HepG2 (cell line): ENCODE results near the gene SMIM31. TPM values are rescaled to one million over a fixed set of nuclear protein-coding genes. Genes with fewer than 3 reads are reported as not detected.

ENCODE experiments used
- ATAC-seq: fragments of 200-7000 bp; cut with Tn5 transposase; 3 replicates; pipeline ENCODE4 v1.9.1; 2020; ENCODE audit warnings: mild to moderate bottlenecking, moderate library complexity
- BruUV-seq: library from RNA; stranded (reverse); fragments of 400-500 nt; replicated peaks from 2 replicates; lab custom pipeline; 2021; lab: Mats Ljungman, UMichigan
- CTCF ChIA-PET: fragments of 300-600 bp; formaldehyde crosslinking; extraction: SDS; loops from one replicate; lab custom pipeline; 2021; ENCODE audit warnings: low total read pairs, inconsistent platforms, low intra/inter-chr PET ratio; lab: Yijun Ruan, JAX
- POLR2A ChIA-PET: fragments of 350-600 bp; sonication (Branson Sonifier 250); formaldehyde crosslinking; loops from one replicate; lab custom pipeline; 2020; ENCODE audit warnings: antibody characterized with exemption, inconsistent platforms; lab: Yijun Ruan, JAX
- DNase-seq: peaks from one replicate; pipeline ENCODE4 v3.0.0-alpha.2; 2015; ENCODE audit warnings: low spot score
- FAIRE-seq: peaks from 3 replicates; lab custom pipeline; 2011; peaks lifted over from hg19 to GRCh38; lab: Jason Lieb, UNC
- H2AFZ ChIP-seq: one replicate; pipeline ENCODE4 v1.6.1; 2011; ENCODE audit warnings: low read length, inconsistent platforms
- H3K27ac ChIP-seq: fragments of 300-600 bp; 3 replicates; pipeline ENCODE4 v1.8.0; 2011; ENCODE audit warnings: mixed run types, mild to moderate bottlenecking, mixed read lengths, low read length, inconsistent platforms; ENCODE audit not compliant: insufficient read depth; ENCODE audit errors: extremely low read length
- H3K27me3 ChIP-seq, 2 experiments: fragments of 200-600 bp in 1 of 2; 2 replicates in 1 of 2; 3 replicates in 1 of 2; pipeline versions ENCODE4 v1.6.0 to v1.8.0; 2011; ENCODE audit warnings: low read length in 2 of 2, mild to moderate bottlenecking in 2 of 2, moderate library complexity in 2 of 2, inconsistent platforms in 1 of 2; ENCODE audit not compliant: insufficient read depth in 2 of 2, control insufficient read depth in 1 of 2
- H3K36me3 ChIP-seq, 2 experiments: fragments of 200-600 bp in 1 of 2; replicated peaks in 1 of 2; 2 replicates in 1 of 2; 3 replicates in 1 of 2; pipeline versions ENCODE4 v1.5.1 to v1.8.0; 2011; ENCODE audit warnings: low read length in 2 of 2, inconsistent platforms in 1 of 2; ENCODE audit not compliant: insufficient read depth in 2 of 2, control insufficient read depth in 1 of 2
- H3K4me1 ChIP-seq: 2 replicates; pipeline ENCODE4 v1.5.1; 2012; ENCODE audit warnings: low read length, inconsistent platforms; ENCODE audit not compliant: insufficient read depth
- H3K4me2 ChIP-seq: 2 replicates; pipeline ENCODE4 v1.6.0; 2011; ENCODE audit warnings: low read depth, low read length, inconsistent platforms
- H3K4me3 ChIP-seq, 3 experiments: fragments of 200-600 bp in 1 of 3; sonication (generic), shearing (Covaris generic) in 1 of 3; replicated peaks in 1 of 3; 2 replicates each; pipeline ENCODE4 v1.5.1; 2011 to 2016; ENCODE audit warnings: low read length in 3 of 3, inconsistent platforms in 2 of 3, low read depth in 2 of 3, mild to moderate bottlenecking in 2 of 3, control low read depth in 1 of 3, mixed read lengths in 1 of 3; ENCODE audit not compliant: insufficient read depth in 1 of 3
- H3K79me2 ChIP-seq: one replicate; pipeline ENCODE4 v1.6.1; 2011; ENCODE audit warnings: low read length, inconsistent platforms; ENCODE audit not compliant: insufficient read depth
- H3K9ac ChIP-seq: 2 replicates; pipeline ENCODE4 v1.6.0; 2011; ENCODE audit warnings: mild to moderate bottlenecking, low read depth, low read length, inconsistent platforms; ENCODE audit not compliant: insufficient read depth
- H3K9me3 ChIP-seq: 2 replicates; pipeline ENCODE4 v1.5.1; 2012; ENCODE audit warnings: mild to moderate bottlenecking, low read length
- H4K20me1 ChIP-seq: 2 replicates; pipeline ENCODE4 v1.6.0; 2011; ENCODE audit warnings: inconsistent platforms, mild to moderate bottlenecking, low read length, moderate library complexity; ENCODE audit not compliant: insufficient read depth
- HNF4A ChIP-seq: sonication (generic); formaldehyde crosslinking; IDR thresholded peaks from 2 replicates; pipeline ENCODE4 v1.4.0; 2020; ENCODE audit warnings: missing genetic modification reagents
- SOX13 ChIP-seq, 3 experiments: fragments of 450-650 bp in 1 of 3; sonication (generic) in 1 of 3; formaldehyde crosslinking in 1 of 3; IDR thresholded peaks in 2 of 3; conservative IDR thresholded peaks in 1 of 3; 2 replicates each; pipeline versions ENCODE4 v1.5.0 to v1.6.1; 2016 to 2020; ENCODE audit warnings: antibody characterized with exemption in 1 of 3, mild to moderate bottlenecking in 1 of 3, missing compliant biosample characterization in 1 of 3, missing genetic modification reagents in 1 of 3, moderate library complexity in 1 of 3
- SOX5 ChIP-seq: IDR thresholded peaks from 2 replicates; pipeline ENCODE4 v1.6.1; 2016; ENCODE audit warnings: borderline replicate concordance
- SOX6 ChIP-seq, 2 experiments: fragments of 450-650 bp in 1 of 2; sonication (generic) in 1 of 2; formaldehyde crosslinking in 1 of 2; IDR thresholded peaks; 2 replicates each; pipeline versions ENCODE4 v1.4.0 to v1.6.1; 2017 to 2020; ENCODE audit warnings: antibody characterized with exemption in 1 of 2, mild to moderate bottlenecking in 1 of 2, missing genetic modification reagents in 1 of 2
- SRSF1 ChIP-seq: fragments of 200-400 bp; formaldehyde crosslinking; optimal IDR thresholded peaks from 2 replicates; pipeline ENCODE3; 2017; ENCODE audit warnings: mild to moderate bottlenecking, low read depth, low read length, moderate library complexity
- TCF7 ChIP-seq: sonication (generic); IDR thresholded peaks from 2 replicates; pipeline ENCODE4 v1.6.1; 2016; ENCODE audit warnings: antibody characterized with exemption, low read depth
- TSC22D2 ChIP-seq: sonication (generic); formaldehyde crosslinking; IDR thresholded peaks from 2 replicates; pipeline ENCODE4 v1.5.1; 2020; ENCODE audit warnings: missing genetic modification reagents, mild to moderate bottlenecking, borderline replicate concordance
- ZNF10 ChIP-seq: sonication (generic); formaldehyde crosslinking; IDR thresholded peaks from 2 replicates; pipeline ENCODE4 v1.4.0; 2020; ENCODE audit warnings: mild to moderate bottlenecking, low read depth, missing genetic modification reagents, borderline replicate concordance
- ZNF564 ChIP-seq: sonication (generic); formaldehyde crosslinking; IDR thresholded peaks from 2 replicates; pipeline ENCODE4 v1.8.1; 2023; ENCODE audit warnings: mild to moderate bottlenecking, missing genetic modification reagents
- ZSCAN30 ChIP-seq: sonication (generic); formaldehyde crosslinking; IDR thresholded peaks from 2 replicates; pipeline ENCODE4 v1.5.0; 2020; ENCODE audit warnings: mild to moderate bottlenecking, missing genetic modification reagents
- WGBS: methylation state at CpG from one replicate; pipeline ENCODE4 v1.1.6; 2017; ENCODE audit warnings: low lambda C conversion rate; 5-methylcytosine and 5-hydroxymethylcytosine counted together
- in situ Hi-C: cut with HindIII; loops from 2 replicates; pipeline ENCODE4 v1.10.0; 2017; ENCODE audit warnings: low pct_unique_long_range_greater_than_20kb; ENCODE audit not compliant: extremely low pct_ligation_motif_present
- intact Hi-C: fragments of 100-400 bp; cut with micrococcal nuclease; formaldehyde crosslinking; loops from one replicate; pipeline ENCODE4 v1.10.0; 2022; ENCODE audit not compliant: unreplicated experiment
- polyA plus RNA-seq, 8 experiments: library from polyadenylated mRNA; depleted of rRNA in 3 of 8; stranded (reverse) in 7 of 8; unstranded in 1 of 8; fragments of >200 nt; fragmentation: Illumina TruSeq in 4 of 8; extraction: Trizol in 4 of 8; gene quantifications; 2 replicates each; pipeline versions ENCODE4 v1.2.1 to v1.2.3, GENCODE V29; 2011 to 2016; ENCODE audit warnings: low read depth in 4 of 8, missing spikeins in 1 of 8, mixed read lengths in 1 of 8; ENCODE audit not compliant: insufficient read depth in 1 of 8
- total RNA-seq, 5 experiments: library from RNA; depleted of rRNA; stranded (reverse); fragments of >200 nt; fragmentation: Illumina TruSeq; extraction: Trizol; gene quantifications; 2 replicates each; pipeline ENCODE4 v1.2.3, GENCODE V29; 2016; ENCODE audit warnings: low read depth in 1 of 5
- TF ChIP-seq, protein P1 (sequence below): IDR thresholded peaks from 2 replicates; pipeline ENCODE4 v1.4.0; 2020; ENCODE audit warnings: mild to moderate bottlenecking, missing genetic modification reagents
- TF ChIP-seq, protein P2 (sequence below): IDR thresholded peaks from 2 replicates; pipeline ENCODE4 v1.6.1; 2016; ENCODE audit warnings: low read depth, control low read depth

Gene SMIM31
- total and polyA plus RNA-seq, 2 of the 13 experiments (the other 11 are each of a cell fraction or from before 2014, with no cell fraction given) = not detected

DNA sequence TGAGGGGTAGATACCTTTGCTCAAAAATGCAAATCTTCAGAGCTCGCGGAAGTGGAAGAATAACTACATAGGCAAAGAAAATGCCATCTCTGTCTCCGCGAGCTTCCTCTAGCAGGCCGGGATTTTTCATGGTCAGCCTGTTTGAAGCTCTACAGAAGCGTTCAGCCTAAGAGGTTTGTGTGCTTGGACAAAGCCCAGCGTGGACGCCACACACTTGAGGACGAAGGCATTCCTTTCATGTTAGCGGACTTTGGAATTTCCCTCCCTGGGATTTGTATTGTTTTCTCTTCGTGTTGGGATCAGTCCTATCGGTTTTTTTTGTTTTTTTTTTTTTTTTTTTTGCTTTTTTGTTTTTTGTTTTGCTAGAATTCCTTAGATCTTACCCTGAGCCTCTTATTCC lies 53.7 kb downstream of the SMIM31 start:
- ChIA-PET POLR2A (no interaction called here), CTCF (no interaction called here)
- TF ChIP-seq, protein P1, sequence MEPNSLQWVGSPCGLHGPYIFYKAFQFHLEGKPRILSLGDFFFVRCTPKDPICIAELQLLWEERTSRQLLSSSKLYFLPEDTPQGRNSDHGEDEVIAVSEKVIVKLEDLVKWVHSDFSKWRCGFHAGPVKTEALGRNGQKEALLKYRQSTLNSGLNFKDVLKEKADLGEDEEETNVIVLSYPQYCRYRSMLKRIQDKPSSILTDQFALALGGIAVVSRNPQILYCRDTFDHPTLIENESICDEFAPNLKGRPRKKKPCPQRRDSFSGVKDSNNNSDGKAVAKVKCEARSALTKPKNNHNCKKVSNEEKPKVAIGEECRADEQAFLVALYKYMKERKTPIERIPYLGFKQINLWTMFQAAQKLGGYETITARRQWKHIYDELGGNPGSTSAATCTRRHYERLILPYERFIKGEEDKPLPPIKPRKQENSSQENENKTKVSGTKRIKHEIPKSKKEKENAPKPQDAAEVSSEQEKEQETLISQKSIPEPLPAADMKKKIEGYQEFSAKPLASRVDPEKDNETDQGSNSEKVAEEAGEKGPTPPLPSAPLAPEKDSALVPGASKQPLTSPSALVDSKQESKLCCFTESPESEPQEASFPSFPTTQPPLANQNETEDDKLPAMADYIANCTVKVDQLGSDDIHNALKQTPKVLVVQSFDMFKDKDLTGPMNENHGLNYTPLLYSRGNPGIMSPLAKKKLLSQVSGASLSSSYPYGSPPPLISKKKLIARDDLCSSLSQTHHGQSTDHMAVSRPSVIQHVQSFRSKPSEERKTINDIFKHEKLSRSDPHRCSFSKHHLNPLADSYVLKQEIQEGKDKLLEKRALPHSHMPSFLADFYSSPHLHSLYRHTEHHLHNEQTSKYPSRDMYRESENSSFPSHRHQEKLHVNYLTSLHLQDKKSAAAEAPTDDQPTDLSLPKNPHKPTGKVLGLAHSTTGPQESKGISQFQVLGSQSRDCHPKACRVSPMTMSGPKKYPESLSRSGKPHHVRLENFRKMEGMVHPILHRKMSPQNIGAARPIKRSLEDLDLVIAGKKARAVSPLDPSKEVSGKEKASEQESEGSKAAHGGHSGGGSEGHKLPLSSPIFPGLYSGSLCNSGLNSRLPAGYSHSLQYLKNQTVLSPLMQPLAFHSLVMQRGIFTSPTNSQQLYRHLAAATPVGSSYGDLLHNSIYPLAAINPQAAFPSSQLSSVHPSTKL (CRISPR knock-in tag) = peak; percentile 13; the same call in 1 of the 2 replicates
- TF ChIP-seq TCF7 (peak; percentile 52), ZSCAN30 (CRISPR knock-in tag) (no peak), ZNF564 (CRISPR knock-in tag) (no peak), SRSF1 (no peak), ZNF10 (CRISPR knock-in tag) (no peak), SOX13 (IDR thresholded peaks at IDR 0.05) (no peak), SOX13 (CRISPR knock-in tag; conservative IDR thresholded peaks at IDR 0.05 in 1 of 2, IDR thresholded peaks at IDR 0.05 in 1 of 2) (peak in 1 of 2 experiments; percentile 79; a peak in 2 of 4 replicates), HNF4A (CRISPR knock-in tag) (0 out of 2 replicates have a peak, but pooled peaks have one; percentile 20), TSC22D2 (CRISPR knock-in tag) (no peak), SOX5 (CRISPR knock-in tag) (peak; percentile 78; the same call in 1 of the 2 replicates), SOX6 (IDR thresholded peaks at IDR 0.05) (no peak), SOX6 (CRISPR knock-in tag; IDR thresholded peaks at IDR 0.05) (peak; percentile 47; the same call in 1 of the 2 replicates)
- TF ChIP-seq, protein P2, sequence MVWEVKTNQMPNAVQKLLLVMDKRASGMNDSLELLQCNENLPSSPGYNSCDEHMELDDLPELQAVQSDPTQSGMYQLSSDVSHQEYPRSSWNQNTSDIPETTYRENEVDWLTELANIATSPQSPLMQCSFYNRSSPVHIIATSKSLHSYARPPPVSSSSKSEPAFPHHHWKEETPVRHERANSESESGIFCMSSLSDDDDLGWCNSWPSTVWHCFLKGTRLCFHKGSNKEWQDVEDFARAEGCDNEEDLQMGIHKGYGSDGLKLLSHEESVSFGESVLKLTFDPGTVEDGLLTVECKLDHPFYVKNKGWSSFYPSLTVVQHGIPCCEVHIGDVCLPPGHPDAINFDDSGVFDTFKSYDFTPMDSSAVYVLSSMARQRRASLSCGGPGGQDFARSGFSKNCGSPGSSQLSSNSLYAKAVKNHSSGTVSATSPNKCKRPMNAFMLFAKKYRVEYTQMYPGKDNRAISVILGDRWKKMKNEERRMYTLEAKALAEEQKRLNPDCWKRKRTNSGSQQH = no peak
- peak; percentile 89 for ATAC-seq
- H3K9ac ChIP-seq = no peak overlapping the region
- H3K27me3 ChIP-seq = no peaks in the 10 kb centered on the region
- no peak overlapping the region for H3K27ac ChIP-seq
- WGBS = 2% methylated on average over 10 of the region's 12 CpGs
- intact Hi-C loops = no loop called here
- H3K36me3 ChIP-seq = no peaks in the 10 kb centered on the region
- no peak overlapping the region for H2AFZ ChIP-seq
- no peaks in the 10 kb centered on the region for H3K79me2 ChIP-seq
- BruUV-seq = no TSS peak
- peak overlapping the region; percentile 19; the same call in 1 of the 2 replicates for H3K4me2 ChIP-seq
- no peaks in the 10 kb centered on the region for H3K9me3 ChIP-seq
- H4K20me1 ChIP-seq = no peaks in the 10 kb centered on the region
- H3K4me1 ChIP-seq = peaks cover 9% of the 10 kb centered on the region
- H3K4me3 ChIP-seq = no peak overlapping the region; a peak in 1 of 6 replicates
- DNase-seq = peak; percentile 74
- in situ Hi-C loops = no loop called here
- FAIRE-seq = no peak
